ENCODE data around the gene UBAP1L.
"Not testable (repeated sequence)": the region's sequence is repeated elsewhere in the genome, so short reads cannot be mapped to it uniquely, and the experiment has no call there.

Gene UBAP1L

DNA sequence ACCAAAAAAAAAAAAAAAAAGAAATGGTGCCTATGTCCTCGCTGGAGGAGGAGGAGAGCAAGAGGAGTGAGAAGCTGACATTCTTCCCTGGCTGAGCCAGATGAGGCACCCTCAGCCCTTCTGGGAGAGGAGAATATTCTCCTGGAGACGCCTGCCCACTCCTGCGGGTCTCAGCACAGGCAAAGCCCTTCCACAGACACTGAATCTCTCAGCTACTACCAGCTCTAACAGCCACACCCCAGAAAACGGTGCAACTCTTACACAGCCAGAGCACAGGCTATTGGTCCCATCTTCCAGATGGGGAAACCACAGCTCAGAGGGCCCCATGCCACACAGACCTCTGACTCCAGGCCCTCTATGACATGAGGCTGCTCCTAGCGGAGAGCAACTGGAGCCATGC is 52.9 kb downstream of the UBAP1L start:
- no peak for DNase-seq

GRCh38 chr15:65060641-65061397 is 54.2 kb downstream of the UBAP1L start:
- no peak for DNase-seq

- DNase-seq, result no peak
Observed at GRCh38 chr15:65059931-65060596, 54.9 kb downstream of the UBAP1L start.

- DNase-seq, result no peak
Observed at GRCh38 chr15:65059369-65059750, 55.6 kb downstream of the UBAP1L start.

DNA sequence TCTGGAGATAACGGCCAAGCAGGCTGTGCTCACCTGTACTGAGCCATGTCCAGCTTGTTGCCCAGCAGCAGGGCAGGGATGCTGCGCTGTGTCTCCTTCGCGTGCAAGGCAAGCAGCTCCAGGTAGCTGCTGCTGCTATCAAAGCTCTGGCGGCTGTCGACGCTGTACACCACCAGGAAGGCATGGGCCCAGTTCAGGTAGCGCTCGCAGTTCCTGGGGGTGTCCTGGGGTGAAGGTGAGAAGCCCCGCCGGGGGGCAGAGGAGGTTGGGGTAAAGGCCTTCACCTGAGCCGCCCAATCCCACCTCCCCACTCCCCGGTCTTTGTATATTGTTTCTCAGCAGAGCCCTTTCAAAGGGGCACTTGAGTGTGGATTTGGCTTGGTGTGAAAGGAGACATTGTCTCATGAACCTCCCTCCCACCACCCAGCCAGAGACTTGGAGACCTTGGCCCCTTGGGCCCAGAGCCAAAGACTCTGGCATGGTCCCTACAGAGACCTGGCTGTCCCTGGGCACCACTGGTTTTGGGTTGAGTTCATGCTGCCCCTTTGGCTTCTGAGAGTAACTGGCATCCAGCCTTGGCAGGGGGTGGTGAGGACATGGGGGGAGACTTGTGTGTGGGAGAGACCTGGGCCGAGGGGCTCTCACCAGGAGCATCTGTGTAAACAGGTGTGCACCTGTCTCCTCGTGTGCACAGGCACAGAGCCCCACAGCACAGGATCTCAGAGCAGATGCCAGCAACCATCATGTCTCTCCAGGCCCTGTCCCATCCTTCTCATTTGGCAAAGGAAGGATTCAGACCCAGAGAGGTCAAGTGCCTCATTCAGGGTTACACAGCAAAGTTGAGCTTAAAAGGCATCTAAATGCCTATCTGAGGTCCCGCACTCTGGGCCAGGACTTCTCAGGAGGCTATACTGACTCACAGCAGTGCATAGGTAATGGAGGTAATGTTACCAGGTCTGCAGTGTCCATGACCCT is 56.3 kb downstream of the UBAP1L start:
- DNase-seq, result no peak

- DNase-seq, result no peak
Observed at GRCh38 chr15:65057549-65057940, 57.5 kb downstream of the UBAP1L start.

GRCh38 chr15:65056868-65057548 is 58.0 kb downstream of the UBAP1L start:
- DNase-seq, result no peak

- DNase-seq, result no peak
Observed at GRCh38 chr15:65056106-65056505, 58.9 kb downstream of the UBAP1L start.

- no peak for DNase-seq
Observed at GRCh38 chr15:65055201-65055870, 59.7 kb downstream of the UBAP1L start.

DNA sequence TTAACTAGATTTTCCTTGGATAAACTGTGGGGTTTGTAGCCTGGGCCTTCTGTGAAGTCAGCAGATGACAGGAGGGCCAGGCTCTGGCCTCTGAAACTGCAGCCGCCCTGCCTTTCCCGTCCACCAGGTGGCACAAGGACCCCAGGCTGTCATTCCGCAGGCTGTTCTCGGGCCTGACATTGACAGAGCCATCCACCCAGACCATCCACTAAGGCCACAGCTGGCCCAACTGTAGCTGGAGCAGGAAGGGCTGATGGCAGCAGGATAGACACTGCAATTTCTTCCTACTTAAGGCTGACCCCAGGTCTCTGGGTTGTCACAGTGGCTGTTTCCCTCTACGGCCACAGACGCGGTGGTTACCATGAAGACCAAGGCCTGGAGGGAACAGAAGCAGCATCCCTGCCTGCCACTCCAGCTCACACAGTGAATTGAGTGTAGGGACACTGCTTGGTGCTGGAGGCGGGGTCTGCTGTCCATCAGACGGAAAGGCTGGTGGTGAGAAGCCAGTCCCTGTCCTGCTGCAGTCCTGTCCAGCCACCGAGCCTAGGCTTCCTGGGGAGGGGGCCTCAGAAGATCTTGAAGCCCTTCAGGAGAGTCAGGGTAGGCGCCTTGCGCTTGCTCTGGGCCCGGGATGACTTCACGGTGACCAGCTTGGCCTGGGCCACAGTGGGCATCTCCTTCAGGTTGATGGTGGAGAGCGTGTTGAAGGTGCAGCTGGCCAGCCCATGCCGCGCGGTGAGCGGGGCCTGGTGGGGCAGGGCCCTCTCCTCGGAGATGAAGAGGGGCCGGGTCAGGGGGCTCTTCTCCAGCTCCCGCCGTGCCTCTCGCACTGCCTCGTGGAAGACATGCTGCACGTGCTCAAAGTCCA is 60.4 kb downstream of the UBAP1L start:
- DNase-seq, result peak; percentile 77

DNA sequence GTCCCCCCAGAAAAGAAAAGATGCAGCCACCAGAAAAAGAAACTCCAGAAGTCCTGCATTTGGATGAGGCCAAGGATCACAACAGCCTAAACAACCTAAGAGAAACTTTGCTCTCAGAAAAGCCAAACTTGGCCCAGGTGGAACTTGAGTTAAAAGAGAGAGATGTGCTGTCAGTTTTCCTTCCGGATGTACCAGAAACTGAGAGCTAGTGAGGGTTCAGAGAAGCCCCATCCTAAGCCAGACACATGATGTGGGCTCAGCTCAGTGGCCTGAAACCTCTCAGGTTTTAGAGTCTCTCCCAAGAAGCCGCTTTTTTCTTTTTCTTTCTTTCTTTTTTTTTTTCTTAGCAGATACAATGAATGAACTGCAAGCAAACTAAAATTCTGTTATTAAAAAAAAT is 62.0 kb downstream of the UBAP1L start:
- DNase-seq, result no peak

DNA sequence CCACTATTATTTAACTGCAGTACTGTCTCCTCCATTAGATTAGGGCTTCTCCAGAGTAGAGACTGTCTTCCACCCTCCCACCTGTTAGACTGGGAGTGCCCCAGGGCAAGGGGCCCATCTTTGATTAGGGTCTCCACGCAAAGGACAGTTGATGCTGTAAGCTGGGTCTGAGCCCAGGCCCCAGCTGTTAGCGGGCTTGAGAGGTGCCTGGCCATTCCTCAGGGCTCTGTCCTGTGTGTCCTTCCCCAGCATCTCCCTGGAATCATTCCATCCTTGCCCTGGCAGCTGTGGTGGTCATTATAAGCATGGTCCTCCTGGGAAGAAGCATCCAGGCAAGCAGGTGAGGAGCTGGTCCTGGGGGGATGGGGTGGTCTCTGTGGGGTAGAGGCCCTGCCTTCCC is 63.7 kb downstream of the UBAP1L start:
- no peak for DNase-seq

- no peak for DNase-seq
Observed at GRCh38 chr15:65050270-65050669, 64.7 kb downstream of the UBAP1L start.

DNA sequence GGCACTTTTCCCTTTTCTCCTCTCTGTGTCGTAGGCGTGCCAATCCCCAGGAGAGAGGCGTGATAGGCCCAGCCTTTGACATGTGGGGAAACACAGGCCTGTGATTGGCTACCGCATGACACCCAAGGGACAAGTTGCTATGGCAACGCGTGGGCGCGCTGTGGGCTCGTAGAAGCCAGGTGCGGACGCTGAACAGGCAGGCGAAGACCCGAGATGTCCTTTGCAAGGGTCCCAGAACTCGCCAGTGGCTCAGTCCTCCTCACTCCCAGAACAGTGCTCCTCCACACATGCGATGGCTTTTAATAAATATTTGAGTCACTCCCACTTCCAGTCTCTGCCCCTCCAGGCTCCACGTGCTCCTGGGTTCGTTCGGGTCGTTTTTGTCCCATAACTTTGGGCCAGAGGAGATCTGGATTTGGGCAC is 65.6 kb downstream of the UBAP1L start:
- peak; percentile 93 for DNase-seq

- DNase-seq, result no peak
Observed at GRCh38 chr15:65048241-65048640, 66.8 kb downstream of the UBAP1L start.

GRCh38 chr15:65044724-65045481 is 70.1 kb downstream of the UBAP1L start, which contains the start of gene SLC51B:
Gene SLC51B (plus strand): TSS chr15:65045387. CDS start chr15:65050005, 4,618 bp downstream.
- DNase-seq, result no peak

- DNase-seq, result not testable (repeated sequence)
Observed at GRCh38 chr15:65044218-65044617, 70.8 kb downstream of the UBAP1L start.

DNA sequence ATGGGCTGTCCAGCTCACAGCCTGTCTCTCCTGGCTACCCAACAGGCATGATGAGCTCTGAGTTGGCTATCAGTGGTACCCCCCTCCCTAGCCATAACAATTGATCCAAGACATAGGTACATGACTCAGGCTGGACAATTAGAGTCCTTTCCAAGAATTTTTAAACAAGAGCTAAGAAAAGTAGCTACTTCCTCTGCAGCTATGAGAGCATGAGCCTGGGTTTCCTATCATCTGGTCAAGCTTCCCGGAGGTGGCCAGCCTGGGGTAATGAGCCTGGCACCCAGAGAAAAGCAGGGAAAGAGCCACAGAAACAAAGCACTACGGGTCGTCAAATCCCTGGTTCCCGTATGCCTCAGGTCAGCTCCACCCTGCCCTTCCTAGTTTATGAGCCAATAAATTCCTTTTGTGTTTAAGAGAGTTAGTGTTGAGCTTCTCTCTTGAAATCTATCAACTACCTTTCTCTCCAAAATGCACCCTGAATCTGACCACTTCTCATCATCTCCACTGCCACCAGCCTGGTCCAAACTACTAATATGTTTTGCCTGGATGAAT is 72.1 kb downstream of the UBAP1L start:
- peak; percentile 17 for DNase-seq
